HG03159 (cell line): Measurements from ENCODE around the gene CYP4F22.
"Not testable (repeated sequence)": the region's sequence is repeated elsewhere in the genome, so short reads cannot be mapped to it uniquely, and the experiment has no call there.

Experiments used
- ATAC-seq: cut with Tn5 transposase; IDR thresholded peaks from one replicate; pipeline ENCODE4 v1.9.1; 2021; ENCODE audit warnings: mild to moderate bottlenecking, moderate library complexity; ENCODE audit not compliant: unreplicated experiment

The CYP4F22 gene

DNA sequence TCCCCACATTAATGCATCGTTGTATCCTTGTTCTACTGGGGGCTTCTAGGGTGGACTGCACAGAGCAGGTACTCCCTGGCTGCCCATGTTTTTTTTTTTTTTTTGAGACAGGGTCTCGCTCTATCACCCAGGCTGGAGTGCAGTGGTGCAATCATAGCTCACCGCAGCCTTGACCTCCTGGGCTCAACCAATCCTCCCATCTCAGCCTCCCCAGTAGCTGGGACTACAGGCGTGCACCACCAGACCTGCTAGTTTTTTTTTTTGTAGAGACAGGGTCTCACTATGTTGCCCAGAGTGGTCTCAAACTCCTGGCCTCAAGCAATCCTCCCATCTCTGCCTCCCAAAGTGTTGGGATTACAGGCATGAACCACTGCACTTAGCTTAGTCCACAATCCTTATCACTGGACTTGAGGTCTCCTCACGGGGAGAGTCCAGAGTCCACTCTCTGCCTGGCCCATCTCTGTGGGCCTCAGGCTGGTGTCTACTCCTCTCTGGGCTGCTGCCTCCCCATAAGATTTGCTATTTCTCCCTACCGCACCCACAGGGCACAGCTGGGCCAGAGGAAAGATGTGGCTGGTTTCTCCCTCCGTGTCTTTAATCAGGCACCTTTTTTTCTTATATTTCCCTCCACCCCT, 56.3 kb downstream of the CYP4F22 start:
- ATAC-seq, result no peak

- no peak for ATAC-seq
Observed at GRCh38 chr19:15570420-15570819, 62.1 kb downstream of the CYP4F22 start.

- no peak for ATAC-seq
Observed at GRCh38 chr19:15575406-15575805, 67.1 kb downstream of the CYP4F22 start.

DNA sequence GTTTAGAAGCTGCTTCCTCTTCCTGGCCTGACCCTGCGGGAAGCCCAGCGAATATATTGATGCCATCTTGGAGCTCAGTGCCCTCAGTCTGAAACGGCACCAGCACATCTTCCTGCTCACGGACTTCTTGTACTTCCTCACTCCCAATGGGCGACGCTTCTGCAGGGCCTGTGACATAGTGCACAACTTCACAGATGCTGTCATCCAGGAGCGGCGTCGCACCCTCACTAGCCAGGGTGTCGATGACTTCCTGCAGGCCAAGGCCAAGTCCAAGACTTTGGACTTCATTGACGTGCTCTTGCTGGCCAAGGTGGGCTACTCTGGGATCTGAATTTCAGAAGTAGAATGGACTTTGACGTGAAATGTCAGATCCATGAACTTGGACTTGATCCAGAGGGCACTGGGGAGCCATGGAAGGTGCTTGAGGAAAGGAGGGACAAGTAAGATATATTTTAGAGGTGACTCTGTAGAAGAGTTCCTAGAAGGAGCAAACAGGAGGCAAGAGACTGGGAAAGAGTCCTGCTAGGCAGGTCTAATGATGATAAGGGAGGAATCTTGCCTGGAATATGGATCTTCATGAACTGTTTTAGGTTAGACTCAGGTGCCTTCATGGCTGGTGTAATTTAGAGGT, 68.3 kb downstream of the CYP4F22 start:
- no peak for ATAC-seq

- ATAC-seq, result no peak
Observed at GRCh38 chr19:15577184-15577771, 69.0 kb downstream of the CYP4F22 start.

DNA sequence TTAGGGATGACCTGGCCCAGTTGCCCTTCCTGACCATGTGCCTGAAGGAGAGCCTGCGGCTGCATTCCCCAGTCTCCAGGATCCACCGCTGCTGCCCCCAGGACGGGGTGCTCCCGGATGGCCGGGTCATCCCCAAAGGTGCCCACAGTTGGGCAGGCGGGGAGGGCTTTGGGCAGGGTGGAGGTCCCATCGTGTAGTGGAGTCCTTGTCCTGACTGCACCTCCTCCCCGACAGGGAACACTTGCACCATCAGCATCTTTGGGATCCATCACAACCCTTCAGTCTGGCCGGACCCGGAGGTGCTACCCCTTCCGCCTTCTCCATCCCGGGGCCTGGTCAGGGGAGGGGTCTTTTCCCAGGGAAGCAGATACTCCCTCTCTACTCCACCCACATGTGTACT, 75.0 kb downstream of the CYP4F22 start:
- ATAC-seq, result no peak

DNA sequence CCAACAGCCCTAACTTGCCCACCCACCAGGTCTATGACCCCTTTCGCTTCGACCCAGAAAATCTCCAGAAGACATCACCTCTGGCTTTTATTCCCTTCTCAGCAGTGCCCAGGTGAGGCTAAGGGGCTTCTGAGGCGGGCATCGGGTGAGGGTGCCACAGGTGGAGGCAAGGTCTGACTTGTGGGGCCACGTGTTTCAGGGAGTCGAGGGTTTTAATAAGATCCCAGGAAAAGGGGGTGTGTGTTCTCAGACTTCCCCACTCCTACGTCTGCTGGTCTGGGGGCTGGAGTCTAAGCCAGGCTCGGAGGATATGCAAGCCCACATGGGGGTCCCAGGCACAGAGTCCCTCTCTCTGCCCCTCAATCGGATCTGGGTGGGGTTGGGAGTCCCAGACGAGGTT, 75.8 kb downstream of the CYP4F22 start:
- ATAC-seq, result no peak

DNA sequence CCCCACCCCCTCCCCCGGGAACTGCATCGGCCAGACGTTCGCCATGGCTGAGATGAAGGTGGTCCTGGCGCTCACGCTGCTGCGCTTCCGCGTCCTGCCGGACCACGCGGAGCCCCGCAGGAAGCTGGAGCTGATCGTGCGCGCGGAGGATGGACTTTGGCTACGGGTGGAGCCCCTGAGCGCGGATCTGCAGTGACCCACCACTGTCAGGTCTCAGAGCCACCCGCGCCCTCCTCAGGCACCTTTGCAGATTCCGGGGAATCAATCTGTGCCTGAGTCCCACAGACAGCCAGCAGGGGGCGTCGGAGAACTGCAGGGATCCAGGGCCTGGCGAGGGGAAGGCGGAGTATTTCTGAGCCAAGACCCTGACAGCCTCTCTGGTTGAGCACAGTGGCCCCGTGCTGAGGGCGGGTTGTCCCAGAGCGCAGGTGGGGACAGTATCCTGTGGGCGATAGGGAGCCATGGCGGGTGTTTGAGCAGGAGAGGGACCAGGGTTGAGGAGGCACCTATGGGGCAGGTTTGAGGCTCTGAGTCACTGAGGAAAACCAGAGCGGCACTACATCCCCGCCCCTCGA, 76.3 kb downstream of the CYP4F22 start:
- no peak for ATAC-seq

GRCh38 chr19:15587663-15588062, 79.3 kb downstream of the CYP4F22 start:
- ATAC-seq, result no peak

- no peak for ATAC-seq
Observed at GRCh38 chr19:15588265-15588664, 79.9 kb downstream of the CYP4F22 start.

DNA sequence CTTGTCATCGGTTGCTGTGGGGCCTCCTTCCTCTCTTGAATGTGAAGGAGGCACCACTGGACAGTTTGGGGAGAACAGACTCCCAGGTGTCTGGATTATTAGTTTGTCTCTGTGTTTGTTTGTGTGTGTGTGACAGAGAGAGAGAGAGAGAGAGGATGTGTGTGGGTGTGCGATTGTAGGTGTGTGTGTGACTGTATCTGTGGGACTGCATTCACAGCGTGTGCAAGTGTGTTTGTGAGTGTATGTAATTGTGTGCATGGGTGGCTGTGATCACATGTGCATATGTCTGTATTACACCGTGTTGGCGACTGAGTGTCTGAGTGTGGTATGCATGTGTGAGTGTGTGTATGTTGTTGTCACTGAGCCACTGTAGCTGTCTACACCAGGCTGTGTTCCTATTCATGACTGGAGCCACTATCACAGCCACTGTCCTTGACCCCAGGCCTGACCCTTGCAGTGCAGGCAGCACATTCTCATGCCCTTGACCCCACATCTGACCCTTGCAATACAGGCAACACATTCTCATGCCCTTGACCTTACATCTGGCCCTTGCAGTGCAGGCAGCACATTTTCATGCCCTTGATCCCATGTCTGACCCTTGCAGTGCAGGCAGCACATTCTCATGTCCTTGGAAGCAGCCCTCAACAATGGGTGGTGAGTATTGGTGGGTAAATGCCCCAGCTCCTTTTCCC, 81.6 kb downstream of the CYP4F22 start:
- ATAC-seq, result no peak

- no peak for ATAC-seq
Observed at GRCh38 chr19:15591796-15592195, 83.5 kb downstream of the CYP4F22 start.

DNA sequence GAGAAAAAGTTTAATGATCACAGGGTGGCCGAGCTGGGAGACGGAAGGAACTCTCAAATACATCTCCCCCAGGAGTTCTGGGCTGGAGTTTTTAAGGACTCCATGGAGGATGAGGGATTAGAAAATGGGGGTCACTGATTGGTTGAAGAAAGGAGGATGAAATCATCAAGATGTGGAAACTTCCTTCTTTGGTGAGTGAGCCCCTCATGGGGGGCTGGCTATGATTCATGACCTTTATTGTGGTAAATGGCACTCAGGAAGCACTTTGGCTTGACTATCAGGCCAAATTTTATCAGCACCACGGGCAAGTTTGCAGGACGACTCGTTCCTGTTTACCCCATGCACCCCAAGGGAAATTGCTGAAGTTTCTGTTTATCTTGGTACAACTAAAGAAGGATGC, 84.2 kb downstream of the CYP4F22 start:
- ATAC-seq, result not testable (repeated sequence)

DNA sequence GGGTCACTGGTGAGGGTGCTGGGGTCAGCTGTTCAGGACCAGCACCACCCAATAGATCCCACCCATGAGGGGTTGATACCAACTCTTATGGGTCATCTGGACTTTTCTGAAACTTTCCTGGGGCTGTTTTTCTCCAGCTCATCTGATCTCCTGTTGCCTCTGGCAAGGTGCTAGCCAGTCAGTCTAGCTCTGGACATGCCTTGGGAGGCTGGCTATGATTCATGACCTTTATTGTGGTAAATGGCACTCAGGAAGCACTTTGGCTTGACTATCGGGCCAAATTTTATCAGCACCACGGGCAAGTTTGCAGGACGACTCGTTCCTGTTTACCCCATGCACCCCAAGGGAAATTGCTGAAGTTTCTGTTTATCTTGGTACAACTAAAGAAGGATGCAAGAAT, 85.4 kb downstream of the CYP4F22 start:
- not testable (repeated sequence) for ATAC-seq

DNA sequence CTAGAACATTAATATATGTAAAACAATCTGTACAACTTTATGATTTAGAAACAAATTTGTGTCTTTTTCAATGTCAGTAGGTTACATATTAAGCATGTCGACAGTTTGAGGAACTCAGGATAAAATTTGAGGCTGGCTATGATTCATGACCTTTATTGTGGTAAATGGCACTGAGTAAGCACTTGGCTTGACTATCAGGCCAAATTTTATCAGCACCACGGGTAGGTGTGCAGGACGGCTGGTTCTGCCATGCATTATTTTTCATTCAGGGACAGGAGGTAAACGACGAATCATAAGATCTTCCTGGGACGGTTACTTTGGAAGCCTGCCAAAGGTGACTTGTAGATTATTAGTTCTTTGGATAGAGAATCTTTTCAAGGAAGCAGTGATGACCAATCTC, 86.7 kb downstream of the CYP4F22 start:
- no peak for ATAC-seq
